H1 (cell line): ENCODE measurements around the gene DRGX. TPM values are rescaled to one million over a fixed set of nuclear protein-coding genes. Genes with fewer than 3 reads are reported as not detected.

Experiments used
- CTCF ChIA-PET: fragments of 300-600 bp; sonication (Branson Sonifier 250); formaldehyde crosslinking; loops from one replicate; lab custom pipeline; 2021; ENCODE audit not compliant: partially characterized antibody; lab: Charles Lee
- POLR2A ChIA-PET: fragments of 300-600 bp; sonication (Branson Sonifier 250); formaldehyde crosslinking; loops from one replicate; lab custom pipeline; 2021; ENCODE audit warnings: inconsistent platforms; ENCODE audit not compliant: partially characterized antibody; lab: Charles Lee
- DNase-seq, 2 experiments: peaks; one replicate each; pipeline versions ENCODE4 v3.0.0 to v3.0.0-alpha.2; 2010 to 2022; ENCODE audit warnings: low spot score in 2 of 2, low read depth in 1 of 2, mixed read lengths in 1 of 2
- FAIRE-seq: peaks from 2 replicates; lab custom pipeline; 2011; peaks lifted over from hg19 to GRCh38; lab: Jason Lieb, UNC
- H2AFZ ChIP-seq: 2 replicates; pipeline ENCODE4 v1.8.1; 2012; ENCODE audit warnings: low read length, inconsistent platforms
- H2AK5ac ChIP-seq: 2 replicates; pipeline ENCODE4 v1.6.1; 2013; ENCODE audit warnings: low read depth, low read length
- H2BK120ac ChIP-seq: replicated peaks from 2 replicates; pipeline ENCODE3; 2013; ENCODE audit warnings: low read depth, low read length, inconsistent platforms
- H2BK12ac ChIP-seq: 2 replicates; pipeline ENCODE4 v1.6.1; 2013; ENCODE audit warnings: low read depth, low read length
- H2BK15ac ChIP-seq: 2 replicates; pipeline ENCODE4 v1.6.1; 2013; ENCODE audit warnings: low read length
- H2BK20ac ChIP-seq: 2 replicates; pipeline ENCODE4 v1.6.1; 2013; ENCODE audit warnings: low read length
- H2BK5ac ChIP-seq: 2 replicates; pipeline ENCODE4 v1.6.1; 2013; ENCODE audit warnings: low read depth, low read length
- H3K14ac ChIP-seq: 2 replicates; pipeline ENCODE4 v1.6.1; 2013; ENCODE audit warnings: inconsistent platforms; ENCODE audit not compliant: insufficient read length
- H3K18ac ChIP-seq: 2 replicates; pipeline ENCODE4 v1.6.1; 2013; ENCODE audit warnings: low read length; ENCODE audit errors: extremely low read depth
- H3K23ac ChIP-seq: 2 replicates; pipeline ENCODE4 v1.6.1; 2013; ENCODE audit warnings: inconsistent platforms; ENCODE audit not compliant: insufficient read length
- H3K23me2 ChIP-seq: 2 replicates; pipeline ENCODE4 v1.6.1; 2013; ENCODE audit warnings: low read depth, low read length
- H3K27ac ChIP-seq: 2 replicates; pipeline ENCODE4 v1.6.1; 2011; ENCODE audit warnings: low read depth, low read length, inconsistent platforms
- H3K27me3 ChIP-seq, 4 experiments: replicated peaks in 1 of 4; 1 replicate in 1 of 4; 2 replicates in 3 of 4; pipeline versions ENCODE4 v1.6.1 to v1.8.1; 2011 to 2013; ENCODE audit warnings: low read length in 3 of 4, mild to moderate bottlenecking in 3 of 4, inconsistent platforms in 2 of 4, mixed read lengths in 2 of 4, moderate library complexity in 1 of 4; ENCODE audit not compliant: control insufficient read depth in 3 of 4, insufficient read depth in 3 of 4; ENCODE audit errors: extremely low read depth in 1 of 4
- H3K36me3 ChIP-seq, 4 experiments: 2 replicates each; pipeline versions ENCODE4 v1.6.1 to v1.8.1; 2011 to 2013; ENCODE audit warnings: mild to moderate bottlenecking in 4 of 4, low read length in 3 of 4, moderate library complexity in 2 of 4, control low read depth in 1 of 4, inconsistent platforms in 1 of 4; ENCODE audit not compliant: insufficient read depth in 4 of 4, control insufficient read depth in 2 of 4
- H3K4ac ChIP-seq: replicated peaks from 2 replicates; pipeline ENCODE3; 2013; ENCODE audit warnings: low read length, low read depth, mixed read lengths, inconsistent platforms; ENCODE audit not compliant: insufficient read length
- H3K4me1 ChIP-seq, 4 experiments: replicated peaks in 1 of 4; 1 replicate in 1 of 4; 2 replicates in 3 of 4; pipeline versions ENCODE4 v1.6.1 to v1.8.1; 2011 to 2013; ENCODE audit warnings: low read length in 3 of 4, inconsistent platforms in 2 of 4, mixed read lengths in 1 of 4; ENCODE audit not compliant: insufficient read depth in 4 of 4, control insufficient read depth in 3 of 4
- H3K4me2 ChIP-seq, 2 experiments: 2 replicates each; pipeline versions ENCODE4 v1.6.1 to v1.8.1; 2011 to 2013; ENCODE audit warnings: low read depth in 2 of 2, low read length in 2 of 2, control low read depth in 1 of 2, inconsistent platforms in 1 of 2, mild to moderate bottlenecking in 1 of 2; ENCODE audit not compliant: insufficient read depth in 1 of 2
- H3K4me3 ChIP-seq, 4 experiments: fragments of 200-600, 300-600 bp in 1 of 4; sonication (generic), shearing (Covaris generic), sonication (Bioruptor Twin) in 1 of 4; 2 replicates each; pipeline versions ENCODE4 v1.5.1 to v1.8.1; 2011 to 2016; ENCODE audit warnings: low read length in 4 of 4, low read depth in 3 of 4, control low read depth in 2 of 4, inconsistent platforms in 2 of 4, mild to moderate bottlenecking in 2 of 4, mixed read lengths in 1 of 4, moderate library complexity in 1 of 4; ENCODE audit not compliant: insufficient read depth in 2 of 4; ENCODE audit errors: extremely low read depth in 1 of 4
- H3K56ac ChIP-seq: replicated peaks from 2 replicates; pipeline ENCODE3; 2013; ENCODE audit warnings: low read depth, mild to moderate bottlenecking, mixed read lengths, low read length, inconsistent platforms; ENCODE audit not compliant: insufficient read length
- H3K79me1 ChIP-seq: 2 replicates; pipeline ENCODE4 v1.6.1; 2013; ENCODE audit warnings: low read depth, low read length, control low read depth
- H3K79me2 ChIP-seq, 2 experiments: 2 replicates each; pipeline versions ENCODE4 v1.6.1 to v1.8.1; 2012 to 2013; ENCODE audit warnings: low read length in 2 of 2, mild to moderate bottlenecking in 2 of 2, inconsistent platforms in 1 of 2; ENCODE audit not compliant: insufficient read depth in 2 of 2, control insufficient read depth in 1 of 2
- H3K9ac ChIP-seq, 4 experiments: replicated peaks in 1 of 4; 1 replicate in 1 of 4; 2 replicates in 3 of 4; pipeline versions ENCODE4 v1.6.1 to v1.8.1; 2011 to 2013; ENCODE audit warnings: low read depth in 3 of 4, low read length in 3 of 4, control low read depth in 2 of 4, mild to moderate bottlenecking in 2 of 4, moderate library complexity in 2 of 4, inconsistent platforms in 1 of 4; ENCODE audit errors: extremely low read depth in 1 of 4
- H3K9me3 ChIP-seq, 2 experiments: 2 replicates each; pipeline versions ENCODE4 v1.6.1 to v1.8.1; 2012 to 2013; ENCODE audit warnings: mild to moderate bottlenecking in 2 of 2, moderate library complexity in 2 of 2, control low read depth in 1 of 2, inconsistent platforms in 1 of 2, low read depth in 1 of 2, low read length in 1 of 2, mixed read lengths in 1 of 2; ENCODE audit not compliant: insufficient read depth in 2 of 2
- H4K20me1 ChIP-seq, 2 experiments: replicated peaks in 1 of 2; 2 replicates each; pipeline versions ENCODE3 to v1.8.1; 2011 to 2013; ENCODE audit warnings: inconsistent platforms in 2 of 2, low read length in 2 of 2, mild to moderate bottlenecking in 1 of 2; ENCODE audit not compliant: insufficient read depth in 2 of 2, control insufficient read depth in 1 of 2
- H4K5ac ChIP-seq: 2 replicates; pipeline ENCODE4 v1.6.1; 2013; ENCODE audit warnings: low read length, low read depth, mixed read lengths, inconsistent platforms; ENCODE audit not compliant: insufficient read length
- H4K8ac ChIP-seq: 2 replicates; pipeline ENCODE4 v1.8.0; 2013; ENCODE audit warnings: mild to moderate bottlenecking, moderate library complexity, low read length, inconsistent platforms; ENCODE audit not compliant: insufficient read depth; ENCODE audit errors: extremely low read depth
- H4K91ac ChIP-seq: replicated peaks from 2 replicates; pipeline ENCODE3; 2013; ENCODE audit warnings: low read length, mixed read lengths, inconsistent platforms; ENCODE audit not compliant: insufficient read length
- ATF3 ChIP-seq: IDR thresholded peaks from 2 replicates; pipeline ENCODE4 v1.6.1; 2011; ENCODE audit warnings: low read depth, mild to moderate bottlenecking, low read length; ENCODE audit not compliant: insufficient read depth
- BACH1 ChIP-seq: IDR thresholded peaks from 2 replicates; pipeline ENCODE4 v1.6.1; 2012; ENCODE audit warnings: low read length, improper control_type of control experiment
- CBX5 ChIP-seq: fragments of 300-800, 300-1000 bp; sonication (generic); IDR thresholded peaks from 2 replicates; pipeline ENCODE4 v1.7.1; 2016; ENCODE audit warnings: antibody characterized with exemption, low read length, low read depth
- CBX8 ChIP-seq: fragments of 300-800, 300-1000 bp; sonication (generic); IDR thresholded peaks from 2 replicates; pipeline ENCODE4 v1.7.1; 2016; ENCODE audit warnings: low read depth, low read length, borderline replicate concordance
- CHD2 ChIP-seq: IDR thresholded peaks from 2 replicates; pipeline ENCODE4 v1.6.1; 2012; ENCODE audit warnings: low read length, improper control_type of control experiment
- KDM1A ChIP-seq: fragments of 200-600, 300-600 bp; sonication (generic); IDR thresholded peaks from 2 replicates; pipeline ENCODE4 v1.7.1; 2016; ENCODE audit warnings: mild to moderate bottlenecking, low read length, borderline replicate concordance
- NANOG ChIP-seq: IDR thresholded peaks from 2 replicates; pipeline ENCODE4 v1.6.1; 2011; ENCODE audit warnings: low read length, low read depth, mild to moderate bottlenecking, inconsistent platforms; ENCODE audit not compliant: insufficient read depth, poor library complexity, severe bottlenecking
- POLR2AphosphoS5 ChIP-seq: IDR thresholded peaks from 2 replicates; pipeline ENCODE4 v1.6.1; 2011; ENCODE audit warnings: low read depth, low read length
- RBBP5 ChIP-seq: IDR thresholded peaks from 2 replicates; pipeline ENCODE4 v1.7.1; 2012; ENCODE audit warnings: low read depth, mild to moderate bottlenecking, inconsistent platforms, low read length, moderate library complexity, borderline replicate concordance
- RXRA ChIP-seq: IDR thresholded peaks from 2 replicates; pipeline ENCODE4 v1.6.1; 2011; ENCODE audit warnings: low read depth, mild to moderate bottlenecking, low read length, moderate library complexity; ENCODE audit not compliant: insufficient read depth
- SAP30 ChIP-seq: fragments of 300-600 bp; sonication (generic); IDR thresholded peaks from 2 replicates; pipeline ENCODE4 v1.7.1; 2012; ENCODE audit warnings: low read length, moderate library complexity, mild to moderate bottlenecking, inconsistent platforms; ENCODE audit not compliant: insufficient read depth, insufficient replicate concordance
- SIRT6 ChIP-seq: IDR thresholded peaks from one replicate; pipeline ENCODE4 v1.7.1; 2012; ENCODE audit warnings: low read length, inconsistent platforms
- SRF ChIP-seq: IDR thresholded peaks from 2 replicates; pipeline ENCODE4 v1.6.1; 2011; ENCODE audit warnings: mild to moderate bottlenecking, low read depth, low read length, moderate library complexity
- TBP ChIP-seq: IDR thresholded peaks from 2 replicates; pipeline ENCODE4 v1.6.1; 2011; ENCODE audit warnings: low read depth, low read length, improper control_type of control experiment
- polyA plus RNA-seq, 7 experiments: library from polyadenylated mRNA; depleted of rRNA in 3 of 7; stranded (reverse) in 5 of 7; unstranded in 2 of 7; fragments of >200 nt in 5 of 7; fragments of 200-250 nt in 2 of 7; gene quantifications; 1 replicate in 5 of 7; 2 replicates in 1 of 7; 4 replicates in 1 of 7; pipeline versions ENCODE4 v1.2.1 to v1.2.3, GENCODE V29; 2011 to 2013; ENCODE audit warnings: missing spikeins in 2 of 7, mixed read lengths in 2 of 7
- total RNA-seq: library from RNA; stranded (reverse); fragmentation: NEBNext Ultra II Directional; extraction: Animal tissue kit (Norgen Biotek cat#: 25700); gene quantifications from 2 replicates; pipeline ENCODE4 v1.2.1, GENCODE V29; 2021
- TF ChIP-seq, protein P1 (sequence below): IDR thresholded peaks from 2 replicates; pipeline ENCODE4 v1.6.1; 2012; ENCODE audit warnings: inconsistent platforms

DRGX gene
- total and polyA plus RNA-seq, 2 of the 8 experiments (the other 6 are each of a cell fraction or from before 2014, with no cell fraction given), result not detected

DNA sequence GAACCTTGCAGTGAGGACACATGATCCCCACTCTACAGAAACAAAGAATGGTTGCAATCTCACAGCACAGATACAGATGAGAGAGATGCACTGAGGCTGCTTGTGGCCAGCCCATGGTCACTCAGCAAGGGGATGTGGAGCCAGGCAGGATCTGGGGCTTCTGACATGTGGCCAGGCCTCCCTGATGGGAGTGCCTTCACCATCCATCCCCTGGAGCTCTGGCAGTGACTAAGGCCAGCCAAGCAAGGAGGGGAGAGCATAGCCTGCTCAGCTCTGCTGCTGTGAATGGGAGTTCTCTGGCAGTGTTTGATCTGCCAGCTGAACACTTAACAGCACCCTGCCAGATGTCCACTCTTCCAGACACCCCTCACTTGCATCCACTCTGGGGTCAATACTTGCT is 77.1 kb downstream of the DRGX start:
- Histone ChIP-seq H2BK20ac (no peak overlapping the region), H3K4me1 (no peaks in the 10 kb centered on the region), H3K79me2 (no peaks in the 10 kb centered on the region), H3K9ac (no peak overlapping the region), H4K91ac (no peak overlapping the region), H3K18ac (no peak overlapping the region), H2AFZ (no peak overlapping the region), H4K5ac (no peak overlapping the region), H3K4ac (no peak overlapping the region), H3K14ac (no peak overlapping the region), H3K4me2 (no peak overlapping the region), H2BK12ac (no peak overlapping the region), H3K23me2 (no peaks in the 10 kb centered on the region), H2BK120ac (no peak overlapping the region), H3K79me1 (no peaks in the 10 kb centered on the region), H3K36me3 (no peaks in the 10 kb centered on the region), H3K23ac (no peak overlapping the region), H4K20me1 (no peaks in the 10 kb centered on the region), H2BK15ac (no peak overlapping the region), H3K27me3 (no peaks in the 10 kb centered on the region), H3K4me3 (no peak overlapping the region), H3K56ac (no peak overlapping the region), H3K27ac (no peak overlapping the region), H2AK5ac (no peak overlapping the region), H3K9me3 (no peaks in the 10 kb centered on the region), H2BK5ac (no peak overlapping the region), H4K8ac (no peak overlapping the region)
- ChIA-PET POLR2A (no interaction called here), CTCF (interaction anchor here (0.9 to 2.5 kb wide), 2 partner anchors 12 to 90 kb away, joined by 3 to 6 read pairs; no protein-coding TSS in a partner anchor)
- DNase-seq (no peak), FAIRE-seq (no peak)
- TF ChIP-seq CBX5 (no peak), KDM1A (no peak), TBP (no peak), CHD2 (no peak), RBBP5 (no peak), POLR2AphosphoS5 (no peak), CBX8 (no peak), SAP30 (no peak), SIRT6 (no peak), SRF (no peak), NANOG (no peak), BACH1 (no peak), RXRA (no peak), ATF3 (no peak)
- TF ChIP-seq, protein P1, sequence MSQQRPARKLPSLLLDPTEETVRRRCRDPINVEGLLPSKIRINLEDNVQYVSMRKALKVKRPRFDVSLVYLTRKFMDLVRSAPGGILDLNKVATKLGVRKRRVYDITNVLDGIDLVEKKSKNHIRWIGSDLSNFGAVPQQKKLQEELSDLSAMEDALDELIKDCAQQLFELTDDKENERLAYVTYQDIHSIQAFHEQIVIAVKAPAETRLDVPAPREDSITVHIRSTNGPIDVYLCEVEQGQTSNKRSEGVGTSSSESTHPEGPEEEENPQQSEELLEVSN, result no peak
